GM12878 (cell line): ENCODE measurements around the gene TRABD2B. TPM values are rescaled to one million over a fixed set of nuclear protein-coding genes. Genes with fewer than 3 reads are reported as not detected.

Source experiments
- ATAC-seq: fragments of 200-7000 bp; cut with Tn5 transposase; 3 replicates; pipeline ENCODE4 v1.9.1; 2020; ENCODE audit warnings: mild to moderate bottlenecking, moderate library complexity
- BruUV-seq: library from RNA; stranded (reverse); fragments of 400-500 nt; replicated peaks from 2 replicates; lab custom pipeline; 2021; lab: Mats Ljungman, UMichigan
- CTCF ChIA-PET: fragments of 300-600 bp; sonication (Branson Sonifier 250); formaldehyde crosslinking; extraction: SDS; loops from one replicate; lab custom pipeline; 2021; ENCODE audit warnings: inconsistent platforms; lab: Yijun Ruan, JAX
- POLR2A ChIA-PET: fragments of 350-600 bp; formaldehyde crosslinking; extraction: SDS; loops from one replicate; lab custom pipeline; 2021; ENCODE audit warnings: inconsistent platforms; lab: Charles Lee
- RAD21 ChIA-PET: fragments of 300-600 bp; sonication (Branson Sonifier 250); formaldehyde crosslinking; loops from one replicate; lab custom pipeline; 2023; ENCODE audit warnings: antibody characterized with exemption; ENCODE audit not compliant: unreplicated experiment; lab: Charles Lee
- SMC1A ChIA-PET: fragments of 300-600 bp; sonication (Branson Sonifier 250); formaldehyde crosslinking; loops from one replicate; lab custom pipeline; 2023; ENCODE audit not compliant: unreplicated experiment, uncharacterized antibody; lab: Charles Lee
- DNase-seq: peaks from one replicate; pipeline ENCODE4 v3.0.0-alpha.2; 2011; ENCODE audit warnings: low read depth, low spot score
- FAIRE-seq: peaks from 3 replicates; lab custom pipeline; 2011; peaks lifted over from hg19 to GRCh38; lab: Jason Lieb, UNC
- H2AFZ ChIP-seq: 2 replicates; pipeline ENCODE4 v1.6.0; 2011; ENCODE audit warnings: low read depth, low read length, control low read depth; ENCODE audit not compliant: control insufficient read depth
- H3K27ac ChIP-seq: 2 replicates; pipeline ENCODE4 v1.5.1; 2011; ENCODE audit warnings: control low read depth; ENCODE audit not compliant: control insufficient read depth, insufficient read depth
- H3K27me3 ChIP-seq, 2 experiments: replicated peaks in 1 of 2; 2 replicates each; pipeline versions ENCODE4 v1.6.0 to v1.6.1; 2011; ENCODE audit warnings: low read length in 1 of 2; ENCODE audit not compliant: control insufficient read depth in 2 of 2, insufficient read depth in 2 of 2
- H3K36me3 ChIP-seq, 2 experiments: 2 replicates each; pipeline ENCODE4 v1.5.1; 2011; ENCODE audit warnings: low read length in 1 of 2; ENCODE audit not compliant: control insufficient read depth in 2 of 2, insufficient read depth in 2 of 2
- H3K4me1 ChIP-seq: 2 replicates; pipeline ENCODE4 v1.6.1; 2011; ENCODE audit warnings: mild to moderate bottlenecking, low read length, moderate library complexity, mixed read lengths; ENCODE audit not compliant: control insufficient read depth, insufficient read depth
- H3K4me2 ChIP-seq: 2 replicates; pipeline ENCODE4 v1.6.0; 2011; ENCODE audit warnings: control low read depth; ENCODE audit not compliant: control insufficient read depth, insufficient read depth
- H3K4me3 ChIP-seq: fragments of 200-600 bp; sonication (generic); 2 replicates; pipeline ENCODE4 v1.5.1; 2016
- H3K79me2 ChIP-seq: 2 replicates; pipeline ENCODE4 v1.6.0; 2011; ENCODE audit warnings: low read length; ENCODE audit not compliant: control insufficient read depth, insufficient read depth
- H3K9ac ChIP-seq: 2 replicates; pipeline ENCODE4 v1.8.0; 2011; ENCODE audit warnings: low read length, control low read depth, mixed read lengths; ENCODE audit not compliant: control insufficient read depth, insufficient read depth
- H3K9me3 ChIP-seq: replicated peaks from 3 replicates; pipeline ENCODE4 v1.5.1; 2011; ENCODE audit warnings: mild to moderate bottlenecking, low read length; ENCODE audit not compliant: control insufficient read depth, insufficient read depth
- H4K20me1 ChIP-seq: 2 replicates; pipeline ENCODE4 v1.6.0; 2011; ENCODE audit not compliant: control insufficient read depth, insufficient read depth
- NBN ChIP-seq: fragments of 450-650 bp; IDR thresholded peaks from 2 replicates; pipeline ENCODE4 v1.6.1; 2016
- NFYB ChIP-seq: IDR thresholded peaks from 2 replicates; pipeline ENCODE4 v1.6.1; 2011; ENCODE audit warnings: low read depth, mild to moderate bottlenecking, low read length, improper control_type of control experiment, moderate library complexity; ENCODE audit not compliant: insufficient read depth
- NR2C1 ChIP-seq: fragments of 450-650 bp; IDR thresholded peaks from 2 replicates; pipeline ENCODE4 v1.6.1; 2017; ENCODE audit warnings: antibody characterized with exemption, mild to moderate bottlenecking, moderate library complexity
- SIN3A ChIP-seq: IDR thresholded peaks from 2 replicates; pipeline ENCODE4 v1.6.1; 2012; ENCODE audit warnings: low read depth, low read length, improper control_type of control experiment
- TCF12 ChIP-seq: IDR thresholded peaks from 2 replicates; pipeline ENCODE4 v1.6.1; 2011; ENCODE audit warnings: low read depth, mild to moderate bottlenecking, low read length
- USF1 ChIP-seq: IDR thresholded peaks from 2 replicates; pipeline ENCODE4 v1.6.1; 2011; ENCODE audit warnings: borderline replicate concordance, low read depth, mild to moderate bottlenecking, moderate library complexity, mixed read lengths, low read length; ENCODE audit not compliant: insufficient read depth; ENCODE audit errors: extremely low read length
- WGBS: methylation state at CpG from one replicate; pipeline ENCODE4 v1.1.6; 2016; ENCODE audit warnings: low lambda C conversion rate; ENCODE audit not compliant: insufficient replicate concordance, insufficient coverage; ENCODE audit errors: missing lambda C conversion rate; 5-methylcytosine and 5-hydroxymethylcytosine counted together
- in situ Hi-C: fragments of 300-500 bp; cut with MboI; formaldehyde crosslinking; loops from 9 replicates; pipeline ENCODE4 v1.14.3; 2018; ENCODE audit warnings: mixed read lengths
- intact Hi-C: fragments of 100-400 bp; cut with micrococcal nuclease; formaldehyde crosslinking; loops from one replicate; pipeline ENCODE4 v1.14.2; 2022; ENCODE audit not compliant: unreplicated experiment
- polyA plus RNA-seq, 11 experiments: library from polyadenylated mRNA; depleted of rRNA in 4 of 11; unstranded in 6 of 11; stranded (reverse) in 5 of 11; fragments of >200 nt; fragmentation: Nextera tagmentation in 4 of 11; fragmentation: Illumina TruSeq in 1 of 11; extraction: Ambion mirVana in 4 of 11; extraction: Trizol in 1 of 11; gene quantifications; 1 replicate in 1 of 11; 2 replicates in 10 of 11; pipeline versions ENCODE4 v1.2.1 to v1.2.3, GENCODE V29; 2011 to 2016; ENCODE audit warnings: inconsistent platforms in 2 of 11, missing spikeins in 2 of 11, low read depth in 1 of 11
- total RNA-seq, 4 experiments: library from RNA; depleted of rRNA in 3 of 4; stranded (reverse); fragments of >200 nt in 3 of 4; fragmentation: Illumina TruSeq in 1 of 4; extraction: Trizol in 1 of 4; gene quantifications; 2 replicates each; pipeline versions ENCODE4 v1.2.1 to v1.2.3, GENCODE V29; 2013 to 2021

The TRABD2B gene
- total and polyA plus RNA-seq, 10 of the 15 experiments (the other 5 are each of a cell fraction or from before 2014, with no cell fraction given), result not detected

GRCh38 chr1:47883963-47884362, 113.2 kb downstream of the TRABD2B start:
- no peak overlapping the region for H3K9ac ChIP-seq
- no peak overlapping the region for H3K4me3 ChIP-seq
- H3K4me2 ChIP-seq, result no peak overlapping the region
- BruUV-seq, result no TSS peak
- SMC1A ChIA-PET, result no interaction called here
- H4K20me1 ChIP-seq, result no peaks in the 10 kb centered on the region
- TF ChIP-seq NR2C1 (no peak), TCF12 (no peak), NFYB (0 out of 2 replicates have a peak, but pooled peaks have one; percentile 11), SIN3A (no peak), NBN (no peak)
- CTCF ChIA-PET, result no interaction called here
- POLR2A ChIA-PET, result no interaction called here
- no peaks in the 10 kb centered on the region for H3K27me3 ChIP-seq
- H3K4me1 ChIP-seq, result no peaks in the 10 kb centered on the region
- H3K79me2 ChIP-seq, result no peaks in the 10 kb centered on the region
- intact Hi-C loops, result no loop called here
- ATAC-seq (no peak), FAIRE-seq (no peak), DNase-seq (no peak)
- H2AFZ ChIP-seq, result no peak overlapping the region
- H3K9me3 ChIP-seq, result no peaks in the 10 kb centered on the region
- no peaks in the 10 kb centered on the region for H3K36me3 ChIP-seq
- no peak overlapping the region for H3K27ac ChIP-seq
- in situ Hi-C loops, result no loop called here
- WGBS, result 0% methylated on average over 1 of the region's 1 CpG
- RAD21 ChIA-PET, result no interaction called here

- intact Hi-C loops, result no loop called here
- no peak for DNase-seq
- H3K27me3 ChIP-seq, result no peaks in the 10 kb centered on the region
- no peak overlapping the region for H3K27ac ChIP-seq
- H2AFZ ChIP-seq, result no peak overlapping the region
- H3K79me2 ChIP-seq, result no peaks in the 10 kb centered on the region
- ChIA-PET CTCF (no interaction called here), POLR2A (no interaction called here), RAD21 (no interaction called here), SMC1A (interaction anchor here (1.3 kb wide), 1 partner anchor 168 kb away, joined by 3 read pairs; no protein-coding TSS in a partner anchor)
- in situ Hi-C loops, result no loop called here
- no peak for ATAC-seq
- no peaks in the 10 kb centered on the region for H3K9me3 ChIP-seq
- H3K4me3 ChIP-seq, result no peak overlapping the region
- H3K36me3 ChIP-seq, result no peaks in the 10 kb centered on the region
- FAIRE-seq, result no peak
- no peaks in the 10 kb centered on the region for H3K4me1 ChIP-seq
- no peak overlapping the region for H3K9ac ChIP-seq
- BruUV-seq, result no TSS peak
- H4K20me1 ChIP-seq, result no peaks in the 10 kb centered on the region
- H3K4me2 ChIP-seq, result no peak overlapping the region
- TF ChIP-seq USF1, result no peak
- 37% methylated on average over 17 of the region's 17 CpGs for WGBS
Measured at GRCh38 chr1:47881505-47882442, 115.4 kb downstream of the TRABD2B start.
